T1000 (cell line): ENCODE results near the gene RAD51B.
"Not testable (repeated sequence)": the region's sequence is repeated elsewhere in the genome, so short reads cannot be mapped to it uniquely, and the experiment has no call there.

Source experiments
- DNase-seq: peaks from one replicate; lab custom pipeline; 2025; ENCODE audit warnings: mixed read lengths; lab: John Stamatoyannopoulos, UW

Gene RAD51B

GRCh38 chr14:67949771-67950170 is 130.2 kb downstream of the RAD51B start:
- DNase-seq = no peak

DNA sequence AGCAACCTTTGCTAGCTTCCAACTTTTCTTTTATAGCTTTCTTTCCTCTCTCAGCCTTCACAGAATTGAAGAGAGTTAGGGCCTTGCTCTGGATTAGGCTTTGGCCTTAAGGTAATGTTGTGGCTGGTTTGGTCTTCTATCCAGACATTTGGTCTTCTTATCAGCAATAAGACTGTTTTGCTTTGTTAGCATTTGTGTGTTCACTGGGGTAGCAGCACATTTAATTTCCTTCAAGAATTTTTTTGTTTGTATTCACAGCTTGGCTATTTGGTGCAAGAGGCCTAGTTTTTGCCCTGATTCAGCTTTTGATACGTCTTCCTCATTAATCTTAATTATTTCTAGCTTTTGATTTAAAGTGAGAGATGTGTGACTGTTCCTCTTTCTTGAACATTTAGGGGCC is 130.8 kb downstream of the RAD51B start:
- DNase-seq = no peak

GRCh38 chr14:67951529-67952135 is 132.1 kb downstream of the RAD51B start:
- no peak for DNase-seq

DNA sequence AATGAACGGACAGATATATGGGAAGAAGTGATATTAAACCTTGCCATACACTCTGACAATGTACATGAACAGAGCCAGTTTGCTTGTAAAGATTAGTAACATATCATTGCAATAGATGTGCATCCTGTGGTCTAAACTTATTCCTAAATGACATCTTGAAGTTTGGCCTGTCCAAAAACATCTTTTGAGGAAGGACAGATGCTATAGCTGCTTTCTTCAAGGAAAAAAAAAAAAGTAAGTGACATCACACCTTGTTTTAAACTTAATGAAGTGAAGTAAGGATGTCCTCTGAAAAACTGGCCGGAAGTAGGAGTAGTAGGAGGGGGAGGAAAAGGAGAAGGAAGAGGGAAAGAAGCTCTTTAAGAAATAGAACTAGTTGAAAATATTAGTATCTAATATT is 132.8 kb downstream of the RAD51B start:
- DNase-seq = no peak

GRCh38 chr14:67952786-67953185 is 133.2 kb downstream of the RAD51B start:
- no peak for DNase-seq

GRCh38 chr14:67955261-67955660 is 135.7 kb downstream of the RAD51B start:
- DNase-seq = no peak

DNA sequence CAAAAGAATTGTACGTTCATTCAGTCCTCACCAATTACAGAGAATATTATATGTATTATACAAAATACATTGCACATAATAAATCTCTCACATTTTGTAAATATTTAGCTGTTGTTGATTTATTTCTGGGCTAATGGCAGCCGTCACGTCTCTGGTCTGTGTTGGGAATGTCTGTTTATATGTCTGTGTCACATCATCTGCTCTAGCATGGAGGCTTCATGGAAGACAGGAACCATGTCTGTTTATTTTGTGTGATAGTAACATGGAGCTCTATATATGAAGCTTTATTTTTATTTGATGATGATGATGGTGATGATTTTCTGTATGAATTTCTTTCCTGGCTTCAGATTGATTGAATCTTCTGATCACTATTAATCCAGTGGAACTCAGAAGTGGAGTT is 138.4 kb downstream of the RAD51B start:
- no peak for DNase-seq

- DNase-seq = no peak
Observed at GRCh38 chr14:67961676-67962075, 142.1 kb downstream of the RAD51B start.

DNA sequence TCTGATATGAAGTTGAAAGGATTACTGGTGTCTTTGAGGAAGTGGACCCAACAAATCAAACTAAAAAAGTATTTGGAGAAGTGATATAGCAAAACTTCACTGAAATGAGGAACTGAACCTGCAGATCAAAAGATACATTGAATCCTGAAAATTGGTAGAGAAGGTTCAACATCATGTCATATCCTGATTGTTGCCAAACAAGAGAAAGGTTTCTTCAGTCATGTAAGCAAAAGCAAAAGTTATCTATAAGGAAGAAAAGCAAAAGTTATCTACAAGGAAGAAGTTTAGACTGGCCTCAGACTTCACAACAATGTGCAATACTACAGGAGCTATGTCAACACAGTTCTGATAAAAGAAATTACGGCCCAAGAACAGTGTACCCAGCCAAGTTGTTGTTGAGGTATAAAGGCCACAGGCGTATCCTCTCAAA is 142.7 kb downstream of the RAD51B start:
- DNase-seq = no peak

GRCh38 chr14:67963545-67963944 is 144.0 kb downstream of the RAD51B start:
- no peak for DNase-seq

- no peak for DNase-seq
Observed at GRCh38 chr14:67963960-67964812, 144.6 kb downstream of the RAD51B start.

- no peak for DNase-seq
Observed at GRCh38 chr14:67965696-67966095, 146.1 kb downstream of the RAD51B start.

GRCh38 chr14:67967206-67967605 is 147.6 kb downstream of the RAD51B start:
- no peak for DNase-seq

DNA sequence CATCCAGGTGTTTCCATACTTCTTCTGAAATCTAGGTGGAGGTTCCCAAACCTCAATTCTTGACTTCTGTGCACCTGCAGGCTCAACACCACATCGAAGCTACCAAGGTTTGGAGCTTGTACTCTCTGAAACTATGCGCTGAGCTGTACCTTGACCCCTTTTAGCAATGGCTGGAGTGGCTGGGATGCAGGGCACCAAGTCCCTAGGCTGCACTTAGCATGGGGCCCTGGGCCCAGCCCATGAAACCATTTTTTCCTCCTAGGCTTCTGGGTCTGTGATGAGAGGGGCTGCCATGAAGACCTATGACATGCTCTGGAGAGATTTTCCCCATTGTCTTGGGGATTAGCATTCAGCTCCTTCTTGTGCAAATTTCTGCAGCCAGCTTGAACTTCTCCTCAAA is 148.4 kb downstream of the RAD51B start:
- not testable (repeated sequence) for DNase-seq

DNA sequence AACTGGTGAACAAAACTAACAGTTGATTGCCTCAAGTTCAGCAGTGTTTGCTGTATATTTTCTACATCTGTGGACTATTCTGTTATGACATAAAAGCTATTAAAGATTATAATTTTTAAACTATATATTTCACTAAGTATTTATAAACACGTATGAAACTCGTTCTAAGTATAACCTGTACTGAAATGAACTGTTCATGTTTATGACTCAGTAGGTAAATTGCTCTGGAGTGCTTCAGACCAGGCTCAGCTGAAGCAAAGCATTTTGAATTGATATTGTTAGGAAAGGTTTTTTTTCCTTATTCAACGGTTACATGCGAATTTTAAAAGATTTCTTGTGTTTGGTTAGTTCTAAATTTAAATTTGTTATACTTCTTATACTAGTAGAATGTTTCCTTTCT is 151.3 kb downstream of the RAD51B start:
- DNase-seq = no peak

DNA sequence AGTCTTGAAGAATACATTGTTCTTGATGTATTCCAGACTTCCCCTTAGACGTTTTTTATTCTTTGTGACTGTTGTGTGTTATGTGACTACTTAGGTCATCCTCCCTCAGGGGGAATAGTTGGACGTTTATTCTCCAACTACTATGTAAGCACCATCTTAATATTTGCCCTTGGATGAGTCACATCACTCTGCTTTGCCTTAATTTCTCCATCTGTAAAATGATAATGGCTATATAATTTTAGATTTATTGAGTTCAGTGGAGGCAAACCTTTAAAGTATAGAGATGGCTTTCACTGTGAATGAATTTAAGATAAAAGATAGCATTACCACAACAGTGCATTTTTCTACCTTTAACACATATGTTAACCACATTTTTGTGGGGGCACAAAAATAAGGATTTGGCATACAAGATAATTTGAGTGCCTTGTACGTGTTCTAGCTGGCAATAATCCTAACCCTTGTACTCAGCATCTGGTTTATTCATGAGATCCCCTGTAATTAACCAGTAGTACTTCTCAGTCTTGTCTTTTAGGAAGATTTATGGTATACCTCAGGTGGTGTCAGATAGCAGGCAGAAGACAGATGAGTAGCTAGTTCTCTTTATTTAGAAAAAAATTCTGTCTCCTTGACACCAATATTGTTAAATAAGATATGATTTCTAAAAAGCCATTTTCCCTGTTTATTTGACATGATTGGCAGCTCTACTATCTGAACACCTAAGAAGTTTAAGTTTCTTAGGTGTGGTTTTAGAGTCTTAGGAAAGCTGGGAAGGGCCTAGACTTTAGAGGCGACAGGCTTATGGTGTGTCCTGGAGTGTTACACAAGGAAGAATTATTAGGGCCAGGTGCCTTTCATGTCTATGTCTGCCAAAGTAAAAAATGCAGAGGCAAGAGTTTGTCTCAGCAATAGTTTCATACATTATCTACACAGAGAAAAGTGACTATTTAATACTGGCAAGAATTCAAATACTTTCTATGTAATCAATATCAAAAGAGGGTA is 152.3 kb downstream of the RAD51B start:
- no peak for DNase-seq

- DNase-seq = no peak
Observed at GRCh38 chr14:67973436-67973835, 153.9 kb downstream of the RAD51B start.

- DNase-seq = no peak
Observed at GRCh38 chr14:67975470-67975869, 155.9 kb downstream of the RAD51B start.

GRCh38 chr14:67977434-67978034 is 158.0 kb downstream of the RAD51B start:
- no peak for DNase-seq

- DNase-seq = no peak
Observed at GRCh38 chr14:67978749-67979148, 159.2 kb downstream of the RAD51B start.

- no peak for DNase-seq
Observed at GRCh38 chr14:67982711-67983608, 163.4 kb downstream of the RAD51B start.
